K562 (cell line): Measurements from ENCODE around the gene SMG5. TPM values are rescaled to one million over a fixed set of nuclear protein-coding genes. Genes with fewer than 3 reads are reported as not detected.

Source experiments
- ATAC-seq: fragments of 200-7000 bp; cut with Tn5 transposase; 3 replicates; pipeline ENCODE4 v1.9.1; 2020; ENCODE audit warnings: moderate library complexity
- BruUV-seq: library from RNA; stranded (reverse); fragments of 400-500 nt; replicated peaks from 2 replicates; lab custom pipeline; 2021; lab: Mats Ljungman, UMichigan
- CTCF ChIA-PET: fragments of 300-600 bp; formaldehyde crosslinking; extraction: SDS; loops from one replicate; lab custom pipeline; 2021; ENCODE audit warnings: low intra/inter-chr PET ratio; lab: Yijun Ruan, JAX
- POLR2A ChIA-PET: fragments of 300-600, 350-650 bp; sonication (Branson Sonifier 250); formaldehyde crosslinking; extraction: SDS; loops from one replicate; lab custom pipeline; 2021; ENCODE audit warnings: antibody characterized with exemption, inconsistent platforms; lab: Yijun Ruan, JAX
- DNase-seq, 4 experiments: peaks; one replicate each; pipeline versions ENCODE4 v3.0.0 to v3.0.0-alpha.2; 2011 to 2018; ENCODE audit warnings: low spot score in 3 of 4, mixed read lengths in 3 of 4; ENCODE audit errors: extremely low read depth in 1 of 4
- FAIRE-seq: peaks from 2 replicates; lab custom pipeline; 2011; peaks lifted over from hg19 to GRCh38; lab: Jason Lieb, UNC
- H2AFZ ChIP-seq: 2 replicates; pipeline ENCODE4 v1.6.0; 2011; ENCODE audit warnings: low read depth, low read length, control low read depth, inconsistent platforms
- H3K27ac ChIP-seq: fragments of 200-600 bp; 3 replicates; pipeline ENCODE4 v1.8.0; 2011; ENCODE audit warnings: low read depth, mild to moderate bottlenecking, control low read depth, inconsistent platforms, low read length, moderate library complexity, mixed read lengths; ENCODE audit errors: extremely low read depth
- H3K27me3 ChIP-seq, 2 experiments: fragments of 300-600 bp in 1 of 2; 2 replicates in 1 of 2; 3 replicates in 1 of 2; pipeline versions ENCODE4 v1.6.0 to v1.8.0; 2011; ENCODE audit warnings: inconsistent platforms in 2 of 2, low read length in 2 of 2, mild to moderate bottlenecking in 1 of 2, mixed read lengths in 1 of 2, moderate library complexity in 1 of 2; ENCODE audit not compliant: control insufficient read depth in 2 of 2, insufficient read depth in 2 of 2
- H3K36me3 ChIP-seq: fragments of 300-600 bp; 3 replicates; pipeline ENCODE4 v1.8.0; 2011; ENCODE audit warnings: mild to moderate bottlenecking, low read length, inconsistent platforms; ENCODE audit not compliant: control insufficient read depth, insufficient read depth
- H3K4me1 ChIP-seq, 2 experiments: fragments of 200-600 bp in 1 of 2; replicated peaks in 1 of 2; 2 replicates in 1 of 2; 3 replicates in 1 of 2; pipeline versions ENCODE4 v1.5.1 to v1.8.0; 2011; ENCODE audit warnings: inconsistent platforms in 2 of 2, low read length in 2 of 2, mild to moderate bottlenecking in 1 of 2, mixed read lengths in 1 of 2, moderate library complexity in 1 of 2; ENCODE audit not compliant: control insufficient read depth in 2 of 2, insufficient read depth in 2 of 2
- H3K4me2 ChIP-seq: 2 replicates; pipeline ENCODE4 v1.6.1; 2011; ENCODE audit warnings: low read length, control low read depth, inconsistent platforms, mixed read lengths; ENCODE audit not compliant: insufficient read depth
- H3K4me3 ChIP-seq: fragments of 200-600 bp; sonication (generic), shearing (Covaris generic); 2 replicates; pipeline ENCODE4 v1.5.1; 2016; ENCODE audit warnings: control low read depth, inconsistent platforms
- H3K79me2 ChIP-seq: fragments of 200-600 bp; 3 replicates; pipeline ENCODE4 v1.8.0; 2011; ENCODE audit warnings: low read length, inconsistent platforms; ENCODE audit not compliant: control insufficient read depth, insufficient read depth
- H3K9ac ChIP-seq, 2 experiments: 2 replicates each; pipeline versions ENCODE4 v1.6.0 to v1.6.1; 2011; ENCODE audit warnings: low read depth in 2 of 2, low read length in 2 of 2, control low read depth in 1 of 2, inconsistent platforms in 1 of 2, mild to moderate bottlenecking in 1 of 2, mixed read lengths in 1 of 2; ENCODE audit not compliant: insufficient read depth in 1 of 2
- H3K9me1 ChIP-seq: one replicate; pipeline ENCODE4 v1.6.0; 2011; ENCODE audit warnings: inconsistent platforms, mild to moderate bottlenecking, low read length, moderate library complexity; ENCODE audit not compliant: control insufficient read depth, insufficient read depth
- H3K9me3 ChIP-seq: replicated peaks from 2 replicates; pipeline ENCODE4 v1.5.1; 2011; ENCODE audit warnings: low read depth, low read length, inconsistent platforms; ENCODE audit not compliant: control insufficient read depth, insufficient read depth
- H4K20me1 ChIP-seq: replicated peaks from 2 replicates; pipeline ENCODE4 v1.6.1; 2011; ENCODE audit warnings: low read length, inconsistent platforms, mixed read lengths; ENCODE audit not compliant: control insufficient read depth, insufficient read depth
- HLTF ChIP-seq: fragments of 450-650 bp; IDR thresholded peaks from 2 replicates; pipeline ENCODE4 v1.6.1; 2016
- SAFB ChIP-seq: fragments of 200-400 bp; formaldehyde crosslinking; IDR thresholded peaks from 2 replicates; pipeline ENCODE4 v1.6.1; 2017; ENCODE audit warnings: low read depth, low read length, borderline replicate concordance
- SP1 ChIP-seq: sonication (generic); formaldehyde crosslinking; IDR thresholded peaks from 2 replicates; pipeline ENCODE4 v1.8.1; 2022; ENCODE audit warnings: mild to moderate bottlenecking, missing genetic modification reagents
- WGBS: fragments of 100-300 bp; shearing (Covaris generic); methylation state at CpG from one replicate; pipeline ENCODE4 v1.1.6; 2016; ENCODE audit warnings: low coverage, mixed read lengths; ENCODE audit not compliant: insufficient coverage; ENCODE audit errors: missing lambda C conversion rate; 5-methylcytosine and 5-hydroxymethylcytosine counted together
- in situ Hi-C: fragments of 300-500 bp; cut with MboI; formaldehyde crosslinking; loops from 4 replicates; pipeline ENCODE4 v1.15.0; 2018; ENCODE audit warnings: inconsistent platforms, mixed read lengths
- intact Hi-C: fragments of 100-400 bp; cut with micrococcal nuclease; formaldehyde crosslinking; loops from 2 replicates; pipeline ENCODE4 v1.14.2; 2022
- polyA plus RNA-seq, 8 experiments: library from polyadenylated mRNA; depleted of rRNA in 4 of 8; stranded (reverse) in 5 of 8; unstranded in 3 of 8; fragments of >200 nt; fragmentation: Nextera tagmentation in 2 of 8; fragmentation: Illumina TruSeq in 1 of 8; extraction: Ambion mirVana in 2 of 8; extraction: Trizol in 1 of 8; gene quantifications; 2 replicates each; pipeline versions ENCODE4 v1.2.1 to v1.2.3, GENCODE V29; 2011 to 2014; ENCODE audit warnings: inconsistent platforms in 1 of 8, missing spikeins in 1 of 8
- total RNA-seq, 7 experiments: library from RNA; depleted of rRNA in 6 of 7; stranded (reverse); fragments of >200 nt in 6 of 7; fragmentation: Illumina TruSeq in 2 of 7; extraction: Trizol in 2 of 7; gene quantifications; 2 replicates each; pipeline versions ENCODE4 v1.2.1 to v1.2.3, GENCODE V29; 2011 to 2021; ENCODE audit warnings: low replicate concordance in 1 of 7
- TF ChIP-seq, protein P1 (sequence below): fragments of 250-450 bp; sonication (Bioruptor Pico); IDR thresholded peaks from 2 replicates; pipeline ENCODE4 v1.5.1; 2021; ENCODE audit warnings: mild to moderate bottlenecking
- TF ChIP-seq, protein P2 (sequence below): fragments of 450-650 bp; IDR thresholded peaks from 2 replicates; pipeline ENCODE4 v1.6.1; 2014; ENCODE audit warnings: low read depth, mild to moderate bottlenecking, moderate library complexity, borderline replicate concordance
- TF ChIP-seq, protein P3 (sequence below): sonication (generic); formaldehyde crosslinking; IDR thresholded peaks from 2 replicates; pipeline ENCODE4 v1.8.0; 2022; ENCODE audit warnings: mild to moderate bottlenecking, missing genetic modification reagents
- TF ChIP-seq, protein P4 (sequence below), 2 experiments: fragments of 200-800 bp in 1 of 2; sonication (Bioruptor generic) in 1 of 2; sonication (generic) in 1 of 2; formaldehyde crosslinking in 1 of 2; IDR thresholded peaks in 1 of 2; conservative IDR thresholded peaks in 1 of 2; 2 replicates each; pipeline versions ENCODE4 v1.5.0 to v1.6.1; 2016 to 2020; ENCODE audit warnings: missing compliant biosample characterization in 1 of 2, missing genetic modification characterization in 1 of 2, missing genetic modification reagents in 1 of 2
- TF ChIP-seq, protein P5 (sequence below): sonication (generic); formaldehyde crosslinking; IDR thresholded peaks from 2 replicates; pipeline ENCODE4 v1.8.0; 2023; ENCODE audit warnings: mild to moderate bottlenecking, missing genetic modification reagents

Gene SMG5
- total and polyA plus RNA-seq, 9 of the 15 experiments (the other 6 are each of a cell fraction or from before 2014, with no cell fraction given): 1.4 to 85.9 (median 53.0) TPM

DNA sequence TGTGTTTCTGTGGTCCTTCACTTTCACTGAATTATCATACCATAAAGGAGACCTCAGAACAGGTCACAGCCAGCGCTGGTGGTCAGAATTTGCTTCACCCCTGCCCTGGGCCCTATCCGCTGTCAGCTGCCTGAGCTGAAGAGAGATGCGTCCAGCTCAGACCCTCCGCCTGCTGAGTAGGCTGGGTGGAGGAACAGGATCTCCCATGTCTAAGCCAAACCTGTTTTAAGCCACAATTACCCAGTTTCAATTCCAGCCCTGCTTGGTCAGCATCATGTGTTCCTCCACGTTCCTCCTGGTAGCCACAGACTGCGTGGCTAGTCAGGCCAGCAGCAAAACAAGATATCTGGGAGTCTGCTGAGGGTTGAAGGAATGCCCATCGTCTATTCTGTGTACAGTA lies 54.1 kb downstream of the SMG5 start:
- Histone ChIP-seq H3K27me3 (no peaks in the 10 kb centered on the region), H2AFZ (no peak overlapping the region), H3K27ac (0 out of 3 replicates have a peak overlapping the region, but pooled peaks have one; percentile 22), H3K9me3 (no peaks in the 10 kb centered on the region), H4K20me1 (no peaks in the 10 kb centered on the region), H3K79me2 (no peaks in the 10 kb centered on the region), H3K4me1 (peaks cover 9 to 14% of the 10 kb centered on the region in 2 experiments; a peak in 4 of 5 replicates), H3K4me3 (no peak overlapping the region), H3K9ac (no peak overlapping the region), H3K4me2 (no peak overlapping the region), H3K9me1 (no peaks in the 10 kb centered on the region), H3K36me3 (peaks cover 23% of the 10 kb centered on the region; the same call in 2 of the 3 replicates)
- no peak for ATAC-seq
- TF ChIP-seq HLTF (no peak), SAFB (no peak), SP1 (CRISPR knock-in tag) (no peak)
- TF ChIP-seq, protein P1, sequence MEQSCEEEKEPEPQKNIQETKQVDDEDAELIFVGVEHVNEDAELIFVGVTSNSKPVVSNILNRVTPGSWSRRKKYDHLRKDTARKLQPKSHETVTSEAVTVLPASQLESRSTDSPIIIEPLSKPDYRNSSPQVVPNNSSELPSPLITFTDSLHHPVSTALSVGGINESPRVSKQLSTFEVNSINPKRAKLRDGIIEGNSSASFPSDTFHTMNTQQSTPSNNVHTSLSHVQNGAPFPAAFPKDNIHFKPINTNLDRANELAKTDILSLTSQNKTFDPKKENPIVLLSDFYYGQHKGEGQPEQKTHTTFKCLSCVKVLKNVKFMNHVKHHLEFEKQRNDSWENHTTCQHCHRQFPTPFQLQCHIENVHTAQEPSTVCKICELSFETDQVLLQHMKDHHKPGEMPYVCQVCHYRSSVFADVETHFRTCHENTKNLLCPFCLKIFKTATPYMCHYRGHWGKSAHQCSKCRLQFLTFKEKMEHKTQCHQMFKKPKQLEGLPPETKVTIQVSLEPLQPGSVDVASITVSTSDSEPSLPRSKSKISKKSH (CRISPR knock-in tag): no peak
- TF ChIP-seq, protein P2, sequence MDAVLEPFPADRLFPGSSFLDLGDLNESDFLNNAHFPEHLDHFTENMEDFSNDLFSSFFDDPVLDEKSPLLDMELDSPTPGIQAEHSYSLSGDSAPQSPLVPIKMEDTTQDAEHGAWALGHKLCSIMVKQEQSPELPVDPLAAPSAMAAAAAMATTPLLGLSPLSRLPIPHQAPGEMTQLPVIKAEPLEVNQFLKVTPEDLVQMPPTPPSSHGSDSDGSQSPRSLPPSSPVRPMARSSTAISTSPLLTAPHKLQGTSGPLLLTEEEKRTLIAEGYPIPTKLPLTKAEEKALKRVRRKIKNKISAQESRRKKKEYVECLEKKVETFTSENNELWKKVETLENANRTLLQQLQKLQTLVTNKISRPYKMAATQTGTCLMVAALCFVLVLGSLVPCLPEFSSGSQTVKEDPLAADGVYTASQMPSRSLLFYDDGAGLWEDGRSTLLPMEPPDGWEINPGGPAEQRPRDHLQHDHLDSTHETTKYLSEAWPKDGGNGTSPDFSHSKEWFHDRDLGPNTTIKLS: no peak
- TF ChIP-seq, protein P3, sequence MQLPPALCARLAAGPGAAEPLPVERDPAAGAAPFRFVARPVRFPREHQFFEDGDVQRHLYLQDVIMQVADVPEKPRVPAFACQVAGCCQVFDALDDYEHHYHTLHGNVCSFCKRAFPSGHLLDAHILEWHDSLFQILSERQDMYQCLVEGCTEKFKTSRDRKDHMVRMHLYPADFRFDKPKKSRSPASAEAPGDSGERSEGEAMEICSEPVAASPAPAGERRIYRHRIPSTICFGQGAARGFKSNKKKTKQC (CRISPR knock-in tag): no peak
- TF ChIP-seq, protein P4, sequence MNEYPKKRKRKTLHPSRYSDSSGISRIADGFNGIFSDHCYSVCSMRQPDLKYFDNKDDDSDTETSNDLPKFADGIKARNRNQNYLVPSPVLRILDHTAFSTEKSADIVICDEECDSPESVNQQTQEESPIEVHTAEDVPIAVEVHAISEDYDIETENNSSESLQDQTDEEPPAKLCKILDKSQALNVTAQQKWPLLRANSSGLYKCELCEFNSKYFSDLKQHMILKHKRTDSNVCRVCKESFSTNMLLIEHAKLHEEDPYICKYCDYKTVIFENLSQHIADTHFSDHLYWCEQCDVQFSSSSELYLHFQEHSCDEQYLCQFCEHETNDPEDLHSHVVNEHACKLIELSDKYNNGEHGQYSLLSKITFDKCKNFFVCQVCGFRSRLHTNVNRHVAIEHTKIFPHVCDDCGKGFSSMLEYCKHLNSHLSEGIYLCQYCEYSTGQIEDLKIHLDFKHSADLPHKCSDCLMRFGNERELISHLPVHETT (CRISPR knock-in tag; conservative IDR thresholded peaks at IDR 0.05 in 1 of 2, IDR thresholded peaks at IDR 0.05 in 1 of 2): no peak
- TF ChIP-seq, protein P5, sequence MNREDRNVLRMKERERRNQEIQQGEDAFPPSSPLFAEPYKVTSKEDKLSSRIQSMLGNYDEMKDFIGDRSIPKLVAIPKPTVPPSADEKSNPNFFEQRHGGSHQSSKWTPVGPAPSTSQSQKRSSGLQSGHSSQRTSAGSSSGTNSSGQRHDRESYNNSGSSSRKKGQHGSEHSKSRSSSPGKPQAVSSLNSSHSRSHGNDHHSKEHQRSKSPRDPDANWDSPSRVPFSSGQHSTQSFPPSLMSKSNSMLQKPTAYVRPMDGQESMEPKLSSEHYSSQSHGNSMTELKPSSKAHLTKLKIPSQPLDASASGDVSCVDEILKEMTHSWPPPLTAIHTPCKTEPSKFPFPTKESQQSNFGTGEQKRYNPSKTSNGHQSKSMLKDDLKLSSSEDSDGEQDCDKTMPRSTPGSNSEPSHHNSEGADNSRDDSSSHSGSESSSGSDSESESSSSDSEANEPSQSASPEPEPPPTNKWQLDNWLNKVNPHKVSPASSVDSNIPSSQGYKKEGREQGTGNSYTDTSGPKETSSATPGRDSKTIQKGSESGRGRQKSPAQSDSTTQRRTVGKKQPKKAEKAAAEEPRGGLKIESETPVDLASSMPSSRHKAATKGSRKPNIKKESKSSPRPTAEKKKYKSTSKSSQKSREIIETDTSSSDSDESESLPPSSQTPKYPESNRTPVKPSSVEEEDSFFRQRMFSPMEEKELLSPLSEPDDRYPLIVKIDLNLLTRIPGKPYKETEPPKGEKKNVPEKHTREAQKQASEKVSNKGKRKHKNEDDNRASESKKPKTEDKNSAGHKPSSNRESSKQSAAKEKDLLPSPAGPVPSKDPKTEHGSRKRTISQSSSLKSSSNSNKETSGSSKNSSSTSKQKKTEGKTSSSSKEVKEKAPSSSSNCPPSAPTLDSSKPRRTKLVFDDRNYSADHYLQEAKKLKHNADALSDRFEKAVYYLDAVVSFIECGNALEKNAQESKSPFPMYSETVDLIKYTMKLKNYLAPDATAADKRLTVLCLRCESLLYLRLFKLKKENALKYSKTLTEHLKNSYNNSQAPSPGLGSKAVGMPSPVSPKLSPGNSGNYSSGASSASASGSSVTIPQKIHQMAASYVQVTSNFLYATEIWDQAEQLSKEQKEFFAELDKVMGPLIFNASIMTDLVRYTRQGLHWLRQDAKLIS (CRISPR knock-in tag): no peak
- in situ Hi-C loops (no loop called here), intact Hi-C loops (loop anchor here (5.0 kb wide), 1 partner anchor 131 kb away; no protein-coding TSS in a partner anchor)
- no peak for FAIRE-seq
- CTCF ChIA-PET: interaction anchor here (0.7 kb wide), 1 partner anchor 88 kb away, joined by 4 read pairs; no protein-coding TSS in a partner anchor
- no peak for DNase-seq
- BruUV-seq: no TSS peak
- WGBS: 76% methylated on average over 7 of the region's 7 CpGs
- POLR2A ChIA-PET: interaction anchor here (1.4 kb wide), 1 partner anchor 16 kb away, joined by 4 read pairs; the partner anchor contains the start of gene PMF1
